Endothelial cell of umbilical vein (primary cell): ENCODE measurements around the gene UBE2QL1. TPM values are rescaled to one million over a fixed set of nuclear protein-coding genes. Genes with fewer than 3 reads are reported as not detected.

Experiments
- BruUV-seq: library from RNA; stranded (reverse); fragments of 400-500 nt; replicated peaks from 2 replicates; lab custom pipeline; 2021; lab: Mats Ljungman, UMichigan
- CTCF ChIA-PET: fragments of 300-600, 350-600 bp; sonication (Branson Sonifier 250); formaldehyde crosslinking; loops from one replicate; lab custom pipeline; 2021; ENCODE audit warnings: antibody characterized with exemption, inconsistent platforms; lab: Charles Lee
- POLR2A ChIA-PET: fragments of 300-600, 350-600 bp; sonication (Branson Sonifier 250); formaldehyde crosslinking; loops from one replicate; lab custom pipeline; 2021; ENCODE audit warnings: antibody characterized with exemption, inconsistent platforms; lab: Charles Lee
- DNase-seq: peaks from one replicate; pipeline ENCODE4 v3.0.0-alpha.2; 2011; ENCODE audit warnings: low read depth, low spot score
- FAIRE-seq: peaks from 2 replicates; lab custom pipeline; 2011; peaks lifted over from hg19 to GRCh38; lab: Jason Lieb, UNC
- H2AFZ ChIP-seq: 2 replicates; pipeline ENCODE4 v1.6.0; 2012; ENCODE audit warnings: low read depth, low read length, control low read depth, inconsistent platforms
- H3K27ac ChIP-seq: 2 replicates; pipeline ENCODE4 v1.5.1; 2011; ENCODE audit warnings: low read depth, mild to moderate bottlenecking, control low read depth, low read length, moderate library complexity; ENCODE audit not compliant: insufficient read depth
- H3K27me3 ChIP-seq, 2 experiments: 2 replicates each; pipeline versions ENCODE4 v1.6.0 to v1.6.1; 2011; ENCODE audit warnings: low read length in 2 of 2, mixed read lengths in 1 of 2; ENCODE audit not compliant: control insufficient read depth in 2 of 2, insufficient read depth in 2 of 2
- H3K36me3 ChIP-seq, 2 experiments: 2 replicates in 1 of 2; 3 replicates in 1 of 2; pipeline ENCODE4 v1.5.1; 2011; ENCODE audit warnings: low read length in 2 of 2, mild to moderate bottlenecking in 1 of 2, moderate library complexity in 1 of 2; ENCODE audit not compliant: control insufficient read depth in 2 of 2, insufficient read depth in 2 of 2; ENCODE audit errors: extremely low read depth in 1 of 2
- H3K4me1 ChIP-seq: 3 replicates; pipeline ENCODE4 v1.5.1; 2011; ENCODE audit warnings: mild to moderate bottlenecking, low read length; ENCODE audit not compliant: control insufficient read depth, insufficient read depth; ENCODE audit errors: extremely low read depth
- H3K4me2 ChIP-seq: 2 replicates; pipeline ENCODE4 v1.6.1; 2011; ENCODE audit warnings: low read length, control low read depth, mixed read lengths; ENCODE audit not compliant: insufficient read depth
- H3K4me3 ChIP-seq, 3 experiments: fragments of 200-600 bp in 1 of 3; sonication (generic), shearing (Covaris generic) in 1 of 3; replicated peaks in 1 of 3; 2 replicates each; pipeline ENCODE4 v1.5.1; 2011 to 2016; ENCODE audit warnings: control low read depth in 3 of 3, low read length in 3 of 3, mild to moderate bottlenecking in 2 of 3, inconsistent platforms in 1 of 3, low read depth in 1 of 3, moderate library complexity in 1 of 3; ENCODE audit not compliant: insufficient read depth in 1 of 3
- H3K79me2 ChIP-seq: 2 replicates; pipeline ENCODE4 v1.6.0; 2012; ENCODE audit warnings: low read length, inconsistent platforms; ENCODE audit not compliant: control insufficient read depth, insufficient read depth
- H3K9ac ChIP-seq: replicated peaks from 2 replicates; pipeline ENCODE3; 2011; ENCODE audit warnings: low read length, control low read depth; ENCODE audit not compliant: insufficient read depth; ENCODE audit errors: extremely low read depth
- H3K9me1 ChIP-seq: replicated peaks from 3 replicates; pipeline ENCODE4 v1.6.0; 2011; ENCODE audit warnings: mild to moderate bottlenecking, low read length; ENCODE audit not compliant: control insufficient read depth, insufficient read depth; ENCODE audit errors: extremely low read depth
- H3K9me3 ChIP-seq: replicated peaks from 2 replicates; pipeline ENCODE4 v1.5.1; 2012; ENCODE audit warnings: low read length, inconsistent platforms; ENCODE audit not compliant: control insufficient read depth, insufficient read depth
- H4K20me1 ChIP-seq: replicated peaks from 2 replicates; pipeline ENCODE3; 2011; ENCODE audit warnings: mild to moderate bottlenecking, low read length; ENCODE audit not compliant: control insufficient read depth, insufficient read depth; ENCODE audit errors: extremely low read depth
- EZH2 ChIP-seq: IDR thresholded peaks from 2 replicates; pipeline ENCODE4 v1.6.1; 2012; ENCODE audit warnings: borderline replicate concordance, low read depth, mild to moderate bottlenecking, moderate library complexity, low read length, inconsistent platforms; ENCODE audit not compliant: severe bottlenecking
- FOS ChIP-seq: IDR thresholded peaks from 2 replicates; pipeline ENCODE4 v1.6.1; 2011; ENCODE audit warnings: mild to moderate bottlenecking, low read length, moderate library complexity, borderline replicate concordance; ENCODE audit not compliant: insufficient read depth
- GATA2 ChIP-seq: IDR thresholded peaks from 2 replicates; pipeline ENCODE4 v1.7.0; 2011; ENCODE audit warnings: low read depth, mild to moderate bottlenecking, moderate library complexity, mixed read lengths, low read length; ENCODE audit not compliant: insufficient read length, insufficient read depth
- JUN ChIP-seq: IDR thresholded peaks from 2 replicates; pipeline ENCODE4 v1.6.1; 2011; ENCODE audit warnings: borderline replicate concordance, low read depth; ENCODE audit not compliant: insufficient read length, insufficient read depth
- MYC ChIP-seq: IDR thresholded peaks from one replicate; pipeline ENCODE4 v1.6.1; 2011; ENCODE audit warnings: mild to moderate bottlenecking, low read depth, low read length
- POLR2A ChIP-seq: IDR thresholded peaks from 2 replicates; pipeline ENCODE4 v1.6.1; 2012; ENCODE audit warnings: low read depth, mild to moderate bottlenecking, control low read depth, low read length
- POLR2AphosphoS5 ChIP-seq: IDR thresholded peaks from 2 replicates; pipeline ENCODE4 v1.6.1; 2012; ENCODE audit warnings: low read depth, mild to moderate bottlenecking, control low read depth, low read length, moderate library complexity; ENCODE audit not compliant: insufficient read depth
- dilution Hi-C: fragments of 300-500 bp; cut with MboI; formaldehyde crosslinking; loops from one replicate; pipeline ENCODE4 v1.15.0; 2019; ENCODE audit warnings: low sequenced_read_pairs; ENCODE audit not compliant: extremely low pct_ligation_motif_present
- intact Hi-C: fragments of 100-400 bp; cut with micrococcal nuclease; formaldehyde crosslinking; loops from one replicate; pipeline ENCODE4 v1.10.0; 2022
- polyA plus RNA-seq, 4 experiments: library from polyadenylated mRNA; depleted of rRNA in 3 of 4; stranded (reverse) in 3 of 4; unstranded in 1 of 4; fragments of >200 nt; gene quantifications; 2 replicates each; pipeline versions ENCODE4 v1.2.1 to v1.2.3, GENCODE V29; 2011 to 2012; ENCODE audit warnings: missing spikeins in 1 of 4
- total RNA-seq: library from RNA; stranded (reverse); gene quantifications from 2 replicates; pipeline ENCODE4 v1.2.3, GENCODE V29; 2021
- TF ChIP-seq, protein P1 (sequence below), 2 donors: IDR thresholded peaks; 1 replicate in 1 of 2; 2 replicates in 1 of 2; pipeline ENCODE4 v1.5.1; 2011; ENCODE audit warnings: low read length in 2 of 2, mild to moderate bottlenecking in 2 of 2, moderate library complexity in 2 of 2, control low read depth in 1 of 2, inconsistent platforms in 1 of 2, low read depth in 1 of 2; ENCODE audit not compliant: insufficient read depth in 1 of 2; ENCODE audit errors: extremely low read depth in 1 of 2
- TF ChIP-seq, protein P2 (sequence below): IDR thresholded peaks from 2 replicates; pipeline ENCODE4 v1.6.1; 2011; ENCODE audit not compliant: insufficient read depth, insufficient read length

Gene UBE2QL1
- total and polyA plus RNA-seq, 2 donors (not counting 3 experiments of a cell fraction or from before 2014, with no cell fraction given): 0.04 to 0.15 TPM

DNA sequence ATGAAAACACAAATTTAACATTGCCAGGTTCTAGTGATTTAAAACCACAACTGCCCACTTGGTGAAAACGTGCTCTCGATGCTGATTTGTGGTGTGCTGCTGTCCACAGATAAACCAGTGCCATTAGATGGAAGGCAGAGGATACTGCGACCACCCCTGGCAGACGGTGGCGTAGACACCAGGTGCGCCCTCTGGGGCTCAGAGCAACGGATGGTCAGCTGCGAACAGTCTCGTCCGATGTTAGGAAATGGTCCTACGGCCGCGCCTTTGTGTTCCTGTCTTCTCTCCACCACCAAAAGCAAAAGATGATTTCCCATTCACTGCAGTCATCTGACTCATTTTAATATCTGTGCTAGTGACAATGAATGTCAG is 43.2 kb downstream of the UBE2QL1 start:
- H3K79me2 ChIP-seq: no peaks in the 10 kb centered on the region
- no peak overlapping the region for H3K27ac ChIP-seq
- no peaks in the 10 kb centered on the region for H3K36me3 ChIP-seq
- H2AFZ ChIP-seq: no peak overlapping the region
- no peaks in the 10 kb centered on the region for H4K20me1 ChIP-seq
- H3K9ac ChIP-seq: no peak overlapping the region
- no peak overlapping the region for H3K4me2 ChIP-seq
- dilution Hi-C loops: no loop called here
- no peak for TF ChIP-seq GATA2
- TF ChIP-seq POLR2AphosphoS5: no peak
- no peak for TF ChIP-seq JUN
- no peak for TF ChIP-seq EZH2
- TF ChIP-seq POLR2A: no peak
- TF ChIP-seq FOS: no peak
- TF ChIP-seq MYC: no peak
- no peaks in the 10 kb centered on the region for H3K9me1 ChIP-seq
- intact Hi-C loops: no loop called here
- H3K4me3 ChIP-seq: no peak overlapping the region
- BruUV-seq: no TSS peak
- H3K9me3 ChIP-seq: no peaks in the 10 kb centered on the region
- CTCF ChIA-PET: no interaction called here
- no peaks in the 10 kb centered on the region for H3K27me3 ChIP-seq
- DNase-seq (no peak), FAIRE-seq (no peak)
- POLR2A ChIA-PET: no interaction called here
- H3K4me1 ChIP-seq: no peaks in the 10 kb centered on the region

DNA sequence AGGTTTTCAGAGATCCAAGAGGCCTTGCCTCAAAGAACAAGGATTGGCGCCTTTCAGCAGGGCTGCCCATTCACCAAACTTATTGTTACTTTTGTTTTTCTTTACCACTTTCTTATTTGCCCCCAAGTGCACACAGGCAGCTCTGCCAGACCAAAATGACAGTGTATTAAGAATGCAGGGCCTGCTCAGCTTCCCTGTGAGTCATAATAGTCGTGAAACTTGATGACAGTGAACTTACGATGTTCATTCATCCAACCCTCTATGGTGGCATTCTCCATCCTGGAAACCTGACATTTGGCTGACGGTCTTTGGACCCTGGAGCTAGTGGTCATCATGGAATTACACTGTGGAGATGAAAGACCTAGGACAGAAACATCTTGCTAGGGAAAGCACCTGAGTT is 44.3 kb downstream of the UBE2QL1 start:
- CTCF ChIA-PET: no interaction called here
- no peak for DNase-seq
- H3K9me1 ChIP-seq: no peaks in the 10 kb centered on the region
- intact Hi-C loops (no loop called here), dilution Hi-C loops (no loop called here)
- no peaks in the 10 kb centered on the region for H3K27me3 ChIP-seq
- no peaks in the 10 kb centered on the region for H3K36me3 ChIP-seq
- no peak for TF ChIP-seq GATA2
- no peak for TF ChIP-seq POLR2A
- no peak for TF ChIP-seq JUN
- no peak for TF ChIP-seq POLR2AphosphoS5
- TF ChIP-seq EZH2: no peak
- TF ChIP-seq, protein P1, sequence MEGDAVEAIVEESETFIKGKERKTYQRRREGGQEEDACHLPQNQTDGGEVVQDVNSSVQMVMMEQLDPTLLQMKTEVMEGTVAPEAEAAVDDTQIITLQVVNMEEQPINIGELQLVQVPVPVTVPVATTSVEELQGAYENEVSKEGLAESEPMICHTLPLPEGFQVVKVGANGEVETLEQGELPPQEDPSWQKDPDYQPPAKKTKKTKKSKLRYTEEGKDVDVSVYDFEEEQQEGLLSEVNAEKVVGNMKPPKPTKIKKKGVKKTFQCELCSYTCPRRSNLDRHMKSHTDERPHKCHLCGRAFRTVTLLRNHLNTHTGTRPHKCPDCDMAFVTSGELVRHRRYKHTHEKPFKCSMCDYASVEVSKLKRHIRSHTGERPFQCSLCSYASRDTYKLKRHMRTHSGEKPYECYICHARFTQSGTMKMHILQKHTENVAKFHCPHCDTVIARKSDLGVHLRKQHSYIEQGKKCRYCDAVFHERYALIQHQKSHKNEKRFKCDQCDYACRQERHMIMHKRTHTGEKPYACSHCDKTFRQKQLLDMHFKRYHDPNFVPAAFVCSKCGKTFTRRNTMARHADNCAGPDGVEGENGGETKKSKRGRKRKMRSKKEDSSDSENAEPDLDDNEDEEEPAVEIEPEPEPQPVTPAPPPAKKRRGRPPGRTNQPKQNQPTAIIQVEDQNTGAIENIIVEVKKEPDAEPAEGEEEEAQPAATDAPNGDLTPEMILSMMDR (IDR thresholded peaks at IDR 0.05; ENCODE audit: extremely low read depth in 1 of 2, insufficient read depth in 1 of 2, low read depth in 1 of 2, low read length in 2 of 2): no peak
- TF ChIP-seq MYC: no peak
- no peak for TF ChIP-seq FOS
- TF ChIP-seq, protein P2, sequence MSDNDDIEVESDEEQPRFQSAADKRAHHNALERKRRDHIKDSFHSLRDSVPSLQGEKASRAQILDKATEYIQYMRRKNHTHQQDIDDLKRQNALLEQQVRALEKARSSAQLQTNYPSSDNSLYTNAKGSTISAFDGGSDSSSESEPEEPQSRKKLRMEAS: no peak
- POLR2A ChIA-PET: no interaction called here
- no peaks in the 10 kb centered on the region for H3K9me3 ChIP-seq
- H3K27ac ChIP-seq: no peak overlapping the region
- no peaks in the 10 kb centered on the region for H3K4me1 ChIP-seq
- H3K4me2 ChIP-seq: no peak overlapping the region
- BruUV-seq: no TSS peak
- H2AFZ ChIP-seq: no peak overlapping the region
- H4K20me1 ChIP-seq: no peaks in the 10 kb centered on the region
- no peak for FAIRE-seq
- no peak overlapping the region for H3K4me3 ChIP-seq
- no peak overlapping the region for H3K9ac ChIP-seq
- H3K79me2 ChIP-seq: no peaks in the 10 kb centered on the region
